Activated CD8-positive, alpha-beta memory T cell treated with anti-CD3 and anti-CD28 coated beads, Interleukin-2, amount 50 U/mL, for 24 hours (primary cell): ENCODE data around the gene ARL16.

Source experiments
- DNase-seq: peaks from one replicate; pipeline ENCODE4 v3.0.0-alpha.2; 2020; ENCODE audit errors: extremely low read depth

The ARL16 gene

GRCh38 chr17:81644496-81644895, 39.1 kb downstream of the ARL16 start:
- no peak for DNase-seq

GRCh38 chr17:81641825-81642489, 41.6 kb downstream of the ARL16 start:
- DNase-seq: no peak

- no peak for DNase-seq
Measured at GRCh38 chr17:81640011-81640410, 43.6 kb downstream of the ARL16 start.

GRCh38 chr17:81638683-81639082, 44.9 kb downstream of the ARL16 start:
- no peak for DNase-seq

- peak; percentile 62 for DNase-seq
Measured at GRCh38 chr17:81636505-81637288, 46.9 kb downstream of the ARL16 start, which contains the start of the genes NPLOC4 and TSPAN10. Gene NPLOC4 (minus strand): TSS chr17:81637112. CDS start chr17:81636930, 182 bp downstream. Gene TSPAN10 (plus strand): TSS chr17:81637196. CDS start chr17:81642413, 5,217 bp downstream.

GRCh38 chr17:81635973-81636504, 47.6 kb downstream of the ARL16 start:
- DNase-seq: no peak

GRCh38 chr17:81635431-81635830, 48.2 kb downstream of the ARL16 start:
- DNase-seq: no peak

GRCh38 chr17:81631482-81631881, 52.1 kb downstream of the ARL16 start:
- no peak for DNase-seq
